ENCODE results near the gene COIL.

COIL gene

DNA sequence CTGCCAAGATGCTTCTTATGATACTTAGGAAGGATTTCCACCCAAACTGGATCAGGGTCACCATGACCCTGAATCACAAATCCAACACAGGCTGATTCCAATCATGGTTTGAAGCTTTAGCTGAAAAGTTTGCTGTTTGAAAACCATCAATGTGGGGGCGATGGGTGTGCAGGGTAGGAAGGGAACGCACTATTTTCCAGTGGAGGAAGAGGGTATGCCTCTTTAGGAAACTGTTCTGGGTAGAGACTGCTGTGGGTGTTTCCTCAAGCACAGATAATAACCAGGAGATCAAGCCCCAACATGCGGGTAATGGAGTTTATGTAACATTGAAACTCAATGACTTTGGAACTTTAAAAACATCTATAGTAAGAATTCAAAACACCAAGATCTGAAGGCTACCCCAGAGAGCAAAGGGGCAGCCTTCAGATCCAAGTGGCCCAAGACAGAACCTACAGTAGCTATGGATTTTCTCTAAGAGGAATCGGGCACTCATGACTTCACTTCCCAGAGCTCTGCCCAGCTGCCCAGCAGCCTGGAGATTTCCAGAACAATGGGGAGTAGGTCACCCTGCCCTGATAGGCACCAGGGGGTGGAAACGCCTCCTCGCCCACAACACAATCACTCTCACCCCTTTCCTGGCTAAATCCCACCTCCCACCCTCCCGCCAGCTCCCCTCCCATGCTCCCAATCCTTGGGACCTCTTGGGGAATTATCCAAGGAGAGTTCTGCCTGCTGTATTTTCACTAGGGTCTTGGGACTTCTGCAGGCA lies 69.8 kb downstream of the COIL start:
- ATAC-seq (no peak), DNase-seq (ENCODE audit: low spot score in 2 of 2) (no peak)
- Mint-ChIP-seq H3K4me1 (peaks cover 33% of the 10 kb centered on the region), H3K4me3 (no peak overlapping the region), H3K27ac (no peak overlapping the region), H3K9me3 (peaks cover 2% of the 10 kb centered on the region), H3K36me3 (peaks cover 88% of the 10 kb centered on the region)

DNA sequence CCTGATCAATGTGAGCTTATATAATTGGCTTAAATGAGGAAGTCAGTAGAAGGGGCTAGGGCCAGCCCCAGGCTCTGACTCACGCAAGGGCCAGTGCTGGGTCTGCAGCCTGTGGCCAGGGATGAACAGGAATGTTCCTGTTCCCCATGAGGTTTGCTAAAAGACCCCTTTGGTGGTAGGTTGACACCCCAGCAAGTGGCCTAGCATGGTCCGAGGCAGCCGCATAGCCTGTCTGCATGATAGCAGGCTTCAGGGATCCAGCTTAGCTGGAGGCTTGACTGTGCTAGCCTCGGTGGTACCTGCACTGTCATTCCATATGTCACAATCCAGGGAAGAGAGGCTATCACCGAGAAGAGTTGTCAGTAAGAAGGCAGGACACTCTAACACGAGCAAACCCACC lies 70.5 kb downstream of the COIL start:
- H3K4me3 Mint-ChIP-seq: no peak overlapping the region
- no peak for ATAC-seq
- peaks cover 85% of the 10 kb centered on the region for H3K36me3 Mint-ChIP-seq
- H3K9me3 Mint-ChIP-seq: peaks cover 2% of the 10 kb centered on the region
- no peak for DNase-seq (ENCODE audit: low spot score in 2 of 2)
- H3K4me1 Mint-ChIP-seq: peaks cover 33% of the 10 kb centered on the region
- H3K27ac Mint-ChIP-seq: no peak overlapping the region
